Adrenal gland (tissue), 5 donors: Measurements from ENCODE around the gene FAM72B.
"Not testable (repeated sequence)": the region's sequence is repeated elsewhere in the genome, so short reads cannot be mapped to it uniquely, and the experiment has no call there.

Experiments
- POLR2A ChIP-seq, 2 donors: fragments of 450-650 bp; IDR thresholded peaks; one replicate each; pipeline ENCODE4 v1.6.1; 2017; ENCODE audit warnings: antibody characterized with exemption in 2 of 2, mild to moderate bottlenecking in 2 of 2, moderate library complexity in 1 of 2
- TF ChIP-seq, protein P1 (sequence below), 6 experiments: fragments of 450-650 bp in 4 of 6; fragments of 200-600 bp in 2 of 6; sonication (generic) in 1 of 6; IDR thresholded peaks; 1 replicate in 5 of 6; 2 replicates in 1 of 6; pipeline versions ENCODE4 v1.5.1 to v1.8.0; 2016 to 2021; ENCODE audit warnings: antibody characterized with exemption in 6 of 6, mild to moderate bottlenecking in 2 of 6, moderate library complexity in 1 of 6
- donor health status: DM: no; HTN: no; CAD: no.

DNA sequence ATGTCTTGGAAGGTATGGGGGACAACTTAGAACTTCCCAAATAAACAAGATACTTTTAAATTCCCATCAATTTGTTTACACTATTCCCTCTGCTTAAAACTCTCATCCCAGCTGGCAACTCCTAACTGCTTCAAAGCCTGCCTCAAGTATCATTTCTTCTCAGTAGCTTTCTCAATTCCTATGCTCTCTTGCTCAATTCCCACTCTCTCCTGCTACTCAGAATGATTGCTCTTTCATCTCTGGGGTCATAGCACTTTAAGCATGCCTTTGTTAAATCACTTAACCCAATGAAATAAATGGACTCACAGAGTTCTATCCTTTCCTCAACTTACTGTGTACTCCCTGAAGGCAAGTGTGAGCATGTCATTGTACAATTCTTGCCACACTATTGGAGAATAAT is 18.8 kb downstream of the FAM72B start:
- TF ChIP-seq, protein P1, sequence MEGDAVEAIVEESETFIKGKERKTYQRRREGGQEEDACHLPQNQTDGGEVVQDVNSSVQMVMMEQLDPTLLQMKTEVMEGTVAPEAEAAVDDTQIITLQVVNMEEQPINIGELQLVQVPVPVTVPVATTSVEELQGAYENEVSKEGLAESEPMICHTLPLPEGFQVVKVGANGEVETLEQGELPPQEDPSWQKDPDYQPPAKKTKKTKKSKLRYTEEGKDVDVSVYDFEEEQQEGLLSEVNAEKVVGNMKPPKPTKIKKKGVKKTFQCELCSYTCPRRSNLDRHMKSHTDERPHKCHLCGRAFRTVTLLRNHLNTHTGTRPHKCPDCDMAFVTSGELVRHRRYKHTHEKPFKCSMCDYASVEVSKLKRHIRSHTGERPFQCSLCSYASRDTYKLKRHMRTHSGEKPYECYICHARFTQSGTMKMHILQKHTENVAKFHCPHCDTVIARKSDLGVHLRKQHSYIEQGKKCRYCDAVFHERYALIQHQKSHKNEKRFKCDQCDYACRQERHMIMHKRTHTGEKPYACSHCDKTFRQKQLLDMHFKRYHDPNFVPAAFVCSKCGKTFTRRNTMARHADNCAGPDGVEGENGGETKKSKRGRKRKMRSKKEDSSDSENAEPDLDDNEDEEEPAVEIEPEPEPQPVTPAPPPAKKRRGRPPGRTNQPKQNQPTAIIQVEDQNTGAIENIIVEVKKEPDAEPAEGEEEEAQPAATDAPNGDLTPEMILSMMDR (IDR thresholded peaks at IDR 0.05): not testable (repeated sequence)
- not testable (repeated sequence) for TF ChIP-seq POLR2A (IDR thresholded peaks at IDR 0.05)
